SU-DHL-6 (cell line): ENCODE data around the gene RNF144A.

ENCODE experiments used
- H2AFZ ChIP-seq: fragments of 200-600 bp; sonication (generic); 2 replicates; pipeline ENCODE4 v1.6.1; 2014; ENCODE audit warnings: low read depth, mild to moderate bottlenecking, moderate library complexity, mixed read lengths, antibody characterized with exemption, low read length; ENCODE audit not compliant: severe bottlenecking
- H3F3A ChIP-seq: fragments of 200-600 bp; shearing (Covaris generic); 2 replicates; pipeline ENCODE4 v1.6.0; 2016; ENCODE audit warnings: antibody characterized with exemption, mild to moderate bottlenecking; ENCODE audit not compliant: insufficient read depth
- H3K27ac ChIP-seq: fragments of 200-600 bp; sonication (generic); 2 replicates; pipeline ENCODE4 v1.5.1; 2016; ENCODE audit warnings: low read depth, mild to moderate bottlenecking, low read length, moderate library complexity, mixed read lengths
- H3K27me3 ChIP-seq: fragments of 200-600 bp; sonication (generic), shearing (Covaris generic); 2 replicates; pipeline ENCODE4 v1.6.0; 2014; ENCODE audit warnings: mild to moderate bottlenecking, low read length
- H3K36me3 ChIP-seq: fragments of 200-600 bp; sonication (generic); 2 replicates; pipeline ENCODE4 v1.6.1; 2014; ENCODE audit warnings: mild to moderate bottlenecking, low read length, mixed read lengths
- H3K4me2 ChIP-seq: fragments of 300-600, 200-600 bp; shearing (Covaris generic), sonication (generic); 2 replicates; pipeline ENCODE4 v1.6.0; 2014; ENCODE audit warnings: low read length, low read depth, mild to moderate bottlenecking; ENCODE audit not compliant: poor library complexity, severe bottlenecking
- H3K4me3 ChIP-seq: fragments of 200-600 bp; sonication (generic); 2 replicates; pipeline ENCODE4 v1.5.1; 2014; ENCODE audit warnings: antibody characterized with exemption, low read length, mild to moderate bottlenecking, mixed read lengths; ENCODE audit not compliant: insufficient read depth, poor library complexity, severe bottlenecking
- H3K79me2 ChIP-seq: fragments of 200-600 bp; sonication (generic); 2 replicates; pipeline ENCODE4 v1.6.1; 2014; ENCODE audit warnings: mild to moderate bottlenecking, low read length, moderate library complexity; ENCODE audit not compliant: insufficient read depth
- H3K9ac ChIP-seq: fragments of 200-600 bp; sonication (generic); 2 replicates; pipeline ENCODE4 v1.7.0; 2014; ENCODE audit warnings: mild to moderate bottlenecking, low read length
- H3K9me2 ChIP-seq: fragments of 200-600 bp; sonication (generic); replicated peaks from 2 replicates; pipeline ENCODE4 v1.6.1; 2014; ENCODE audit warnings: low read length; ENCODE audit not compliant: insufficient read depth
- H3K9me3 ChIP-seq: fragments of 200-600 bp; sonication (generic); 2 replicates; pipeline ENCODE4 v1.6.1; 2014; ENCODE audit warnings: low read length, mixed read lengths; ENCODE audit not compliant: insufficient read depth
- H4K20me1 ChIP-seq: fragments of 200-600 bp; sonication (generic); 2 replicates; pipeline ENCODE4 v1.6.1; 2014; ENCODE audit warnings: low read depth, mild to moderate bottlenecking, antibody characterized with exemption, low read length, moderate library complexity, mixed read lengths
- EZH2phosphoT487 ChIP-seq: fragments of 200-600 bp; sonication (generic), shearing (Covaris generic); conservative IDR thresholded peaks from 2 replicates; pipeline ENCODE4 v1.6.1; 2018; ENCODE audit warnings: mild to moderate bottlenecking, antibody characterized with exemption, low read length, moderate library complexity, mixed read lengths
- TF ChIP-seq, protein P1 (sequence below): fragments of 200-600 bp; sonication (generic); IDR thresholded peaks from one replicate; pipeline ENCODE4 v1.5.1; 2017; ENCODE audit warnings: antibody characterized with exemption, mild to moderate bottlenecking, low read length, moderate library complexity; ENCODE audit not compliant: insufficient read depth, poor library complexity, severe bottlenecking

The RNF144A gene

DNA sequence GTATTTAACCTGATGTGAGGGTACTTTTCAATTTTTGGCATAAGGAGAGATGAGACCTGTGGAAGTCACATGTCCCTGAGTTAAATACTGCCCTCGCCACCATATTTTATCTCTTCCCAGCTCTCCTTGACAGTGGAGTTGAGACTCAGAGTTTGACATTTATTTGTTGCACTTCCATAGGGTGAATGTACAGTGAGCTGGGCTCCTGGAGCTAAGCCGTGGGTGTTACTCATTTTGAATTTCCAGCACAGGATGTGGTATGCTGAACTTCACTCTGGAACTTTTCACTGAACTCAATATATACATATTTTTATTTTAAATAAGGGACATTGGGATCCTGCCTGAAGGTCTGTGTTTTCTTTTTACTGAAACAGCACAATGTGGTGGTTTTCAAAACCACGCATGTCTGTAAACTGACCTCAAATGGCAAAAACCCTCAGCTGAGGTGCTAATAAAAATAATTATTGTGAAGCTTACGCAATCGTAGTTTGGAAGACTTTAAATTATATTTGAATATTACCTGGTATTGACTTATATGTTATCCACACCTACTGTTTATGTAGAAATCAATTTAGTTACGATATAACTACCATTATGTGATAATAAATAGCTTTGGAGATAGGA, 12.1 kb downstream of the RNF144A start:
- Histone ChIP-seq H3K36me3 (no peaks in the 10 kb centered on the region), H3K9me3 (no peaks in the 10 kb centered on the region), H2AFZ (no peak overlapping the region), H3K9me2 (no peaks in the 10 kb centered on the region), H3K79me2 (no peaks in the 10 kb centered on the region), H3K4me3 (no peak overlapping the region), H3K27me3 (no peaks in the 10 kb centered on the region), H4K20me1 (no peaks in the 10 kb centered on the region), H3K4me2 (no peak overlapping the region), H3K27ac (no peak overlapping the region), H3F3A (no peaks in the 10 kb centered on the region), H3K9ac (no peak overlapping the region)
- TF ChIP-seq EZH2phosphoT487: no peak
- TF ChIP-seq, protein P1, sequence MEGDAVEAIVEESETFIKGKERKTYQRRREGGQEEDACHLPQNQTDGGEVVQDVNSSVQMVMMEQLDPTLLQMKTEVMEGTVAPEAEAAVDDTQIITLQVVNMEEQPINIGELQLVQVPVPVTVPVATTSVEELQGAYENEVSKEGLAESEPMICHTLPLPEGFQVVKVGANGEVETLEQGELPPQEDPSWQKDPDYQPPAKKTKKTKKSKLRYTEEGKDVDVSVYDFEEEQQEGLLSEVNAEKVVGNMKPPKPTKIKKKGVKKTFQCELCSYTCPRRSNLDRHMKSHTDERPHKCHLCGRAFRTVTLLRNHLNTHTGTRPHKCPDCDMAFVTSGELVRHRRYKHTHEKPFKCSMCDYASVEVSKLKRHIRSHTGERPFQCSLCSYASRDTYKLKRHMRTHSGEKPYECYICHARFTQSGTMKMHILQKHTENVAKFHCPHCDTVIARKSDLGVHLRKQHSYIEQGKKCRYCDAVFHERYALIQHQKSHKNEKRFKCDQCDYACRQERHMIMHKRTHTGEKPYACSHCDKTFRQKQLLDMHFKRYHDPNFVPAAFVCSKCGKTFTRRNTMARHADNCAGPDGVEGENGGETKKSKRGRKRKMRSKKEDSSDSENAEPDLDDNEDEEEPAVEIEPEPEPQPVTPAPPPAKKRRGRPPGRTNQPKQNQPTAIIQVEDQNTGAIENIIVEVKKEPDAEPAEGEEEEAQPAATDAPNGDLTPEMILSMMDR: no peak

DNA sequence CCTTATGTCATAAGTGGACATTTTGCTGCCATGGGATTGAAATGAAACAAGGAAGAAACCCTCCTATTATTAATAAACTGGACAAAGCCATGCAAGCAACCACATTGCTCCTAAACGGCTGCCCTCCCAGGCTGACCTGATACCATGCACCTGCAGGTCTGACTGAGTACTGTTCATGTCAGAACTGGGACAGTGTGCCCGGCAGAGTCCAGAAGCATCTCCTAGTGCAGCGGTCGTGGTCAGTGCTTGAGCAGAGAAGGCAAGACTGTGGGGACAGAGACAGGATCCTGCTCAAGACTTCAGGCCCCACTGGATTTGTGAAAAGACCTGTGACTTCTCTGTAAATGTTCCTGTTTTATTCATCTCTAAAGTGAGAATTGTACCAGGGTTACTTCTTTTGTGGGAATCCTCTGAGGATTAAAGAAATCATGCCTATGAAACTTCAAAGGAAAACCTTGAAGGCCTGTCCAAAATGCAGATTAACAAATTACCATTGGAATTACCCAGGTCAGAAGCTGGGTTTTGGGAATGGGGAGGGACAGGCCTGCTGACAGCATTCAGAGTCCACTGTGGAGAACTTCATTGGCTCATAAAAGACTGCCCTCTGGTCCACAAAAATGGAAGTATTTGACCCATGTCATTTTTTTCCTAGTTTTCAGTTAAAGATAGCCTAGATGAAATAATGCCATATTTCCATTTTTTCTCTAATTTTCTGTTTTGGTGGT, 13.9 kb downstream of the RNF144A start:
- Histone ChIP-seq H3K4me3 (no peak overlapping the region), H3K9me2 (no peaks in the 10 kb centered on the region), H3K4me2 (no peak overlapping the region), H3K79me2 (no peaks in the 10 kb centered on the region), H3K9ac (no peak overlapping the region), H3K27ac (no peak overlapping the region), H3F3A (no peaks in the 10 kb centered on the region), H3K27me3 (no peaks in the 10 kb centered on the region), H3K36me3 (no peaks in the 10 kb centered on the region), H4K20me1 (no peaks in the 10 kb centered on the region), H3K9me3 (no peaks in the 10 kb centered on the region), H2AFZ (no peak overlapping the region)
- TF ChIP-seq EZH2phosphoT487: no peak
- TF ChIP-seq, protein P1: no peak

DNA sequence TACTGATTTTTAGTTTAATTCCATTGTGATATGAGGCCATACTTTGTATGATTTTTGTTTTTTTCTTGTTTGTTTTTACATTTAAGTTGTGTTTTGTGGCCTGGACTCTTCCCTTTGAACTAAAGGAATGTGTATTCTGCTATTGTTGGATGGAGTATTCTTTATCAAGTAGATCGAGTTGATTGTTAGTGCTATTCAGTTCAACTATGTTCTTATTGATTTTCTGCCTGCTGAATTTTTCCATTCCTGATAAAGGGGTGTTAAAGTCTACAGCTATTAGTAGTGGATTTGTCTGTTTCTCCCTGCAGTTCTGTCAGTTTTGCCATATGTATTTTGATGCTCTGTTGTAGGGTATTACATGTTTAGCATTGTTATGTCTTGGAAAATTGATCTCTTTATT, 14.5 kb downstream of the RNF144A start:
- no peaks in the 10 kb centered on the region for H3K79me2 ChIP-seq

More for the DNA sequence above, 14.5 kb downstream of the RNF144A start:
- H2AFZ ChIP-seq: no peak overlapping the region
- H3K4me3 ChIP-seq: no peak overlapping the region
- no peaks in the 10 kb centered on the region for H3K36me3 ChIP-seq
- H3K9me2 ChIP-seq: no peaks in the 10 kb centered on the region
- no peaks in the 10 kb centered on the region for H3F3A ChIP-seq
- no peak overlapping the region for H3K27ac ChIP-seq
- TF ChIP-seq, protein P1: no peak
- TF ChIP-seq EZH2phosphoT487: no peak
- no peaks in the 10 kb centered on the region for H3K27me3 ChIP-seq
- H3K9me3 ChIP-seq: no peaks in the 10 kb centered on the region
- H3K4me2 ChIP-seq: no peak overlapping the region
- H3K9ac ChIP-seq: no peak overlapping the region
- no peaks in the 10 kb centered on the region for H4K20me1 ChIP-seq
